Panc1 (cell line): Measurements from ENCODE around the gene ADCY2.

Experiments
- CTCF ChIP-seq: fragments of 450-650 bp; IDR thresholded peaks from 2 replicates; pipeline ENCODE4 v1.5.1; 2017; ENCODE audit warnings: mild to moderate bottlenecking
- POLR2AphosphoS5 ChIP-seq: IDR thresholded peaks from 2 replicates; pipeline ENCODE4 v1.6.1; 2012; ENCODE audit warnings: mild to moderate bottlenecking, low read depth, low read length, moderate library complexity

GRCh38 chr5:7755958-7756357 is 360.0 kb downstream of the ADCY2 start:
- TF ChIP-seq CTCF (no peak), POLR2AphosphoS5 (no peak)
